Aorta (tissue), 5 donors: Measurements from ENCODE around the gene ZNF529. TPM values are rescaled to one million over a fixed set of nuclear protein-coding genes. Genes with fewer than 3 reads are reported as not detected.

Source experiments
- ATAC-seq: fragments of 200-7000 bp; cut with Tn5 transposase; one replicate; pipeline ENCODE4 v1.9.1; 2022; ENCODE audit warnings: moderate library complexity; ENCODE audit not compliant: low FRiP score
- DNase-seq, 2 donors: peaks; one replicate each; pipeline ENCODE4 v3.0.0-alpha.2; 2020
- H3K27ac ChIP-seq, 2 donors: one replicate each; pipeline ENCODE4 v1.5.1; 2013; ENCODE audit warnings: low read length in 2 of 2, mild to moderate bottlenecking in 2 of 2, moderate library complexity in 2 of 2, control low read depth in 1 of 2, inconsistent platforms in 1 of 2, low read depth in 1 of 2
- H3K27me3 ChIP-seq, 2 donors: one replicate each; pipeline ENCODE4 v1.6.1; 2013; ENCODE audit warnings: control low read depth in 1 of 2, low read length in 1 of 2, mild to moderate bottlenecking in 1 of 2, moderate library complexity in 1 of 2; ENCODE audit not compliant: insufficient read depth in 2 of 2, control insufficient read depth in 1 of 2
- H3K36me3 ChIP-seq, 2 donors: one replicate each; pipeline ENCODE4 v1.6.1; 2013; ENCODE audit warnings: control low read depth in 1 of 2, low read length in 1 of 2, mild to moderate bottlenecking in 1 of 2; ENCODE audit not compliant: insufficient read depth in 2 of 2, control insufficient read depth in 1 of 2
- H3K4me1 ChIP-seq, 2 donors: one replicate each; pipeline ENCODE4 v1.6.1; 2013; ENCODE audit warnings: low read length in 2 of 2, control low read depth in 1 of 2, mild to moderate bottlenecking in 1 of 2, moderate library complexity in 1 of 2; ENCODE audit not compliant: insufficient read depth in 2 of 2, control insufficient read depth in 1 of 2
- H3K4me3 ChIP-seq, 2 donors: one replicate each; pipeline ENCODE4 v1.5.1; 2013; ENCODE audit warnings: low read length in 2 of 2, control low read depth in 1 of 2, mild to moderate bottlenecking in 1 of 2
- H3K9me3 ChIP-seq: one replicate; pipeline ENCODE4 v1.6.1; 2013; ENCODE audit warnings: mild to moderate bottlenecking, low read length; ENCODE audit not compliant: control insufficient read depth
- WGBS, 2 donors: extraction: QIAGEN DNeasy Blood & Tissue Kit; methylation state at CpG; one replicate each; pipeline ENCODE4 v1.1.7; 2013; 5-methylcytosine and 5-hydroxymethylcytosine counted together
- intact Hi-C, 2 donors: fragments of 100-400 bp; cut with DNase I; formaldehyde crosslinking; loops; one replicate each; pipeline versions ENCODE4 v1.14.2 to v1.15.0; 2022
- polyA plus RNA-seq, 2 donors: library from polyadenylated mRNA; stranded (reverse); fragments of 200-250 nt; gene quantifications; one replicate each; pipeline ENCODE4 v1.2.3, GENCODE V29; 2013
- total RNA-seq, 2 donors: library from RNA; stranded (reverse); fragmentation: NEBNext Ultra II Directional; extraction: Animal tissue kit (Norgen Biotek cat#: 25700); gene quantifications; one replicate each; pipeline ENCODE4 v1.2.1, GENCODE V29; 2021
- donor health status: healthy with polysubstance abuse.
- donor health status: Bipolar disorder and iron deficiency.
- donor health status: DM: no; HTN: no; CAD: no.
- donor health status: DM: no; HTN: no; CAD: no.
- donor health status: DM: yes; HTN: yes; CAD: no.

ZNF529 gene
- total and polyA plus RNA-seq, 4 donors = 3.4 to 17.5 (median 8.1) TPM

GRCh38 chr19:36527341-36527740, 45.8 kb downstream of the ZNF529 start:
- Histone ChIP-seq H3K27ac (no peak overlapping the region), H3K27me3 (no peaks in the 10 kb centered on the region), H3K4me1 (peaks cover 0 to 5% of the 10 kb centered on the region in 2 donors), H3K36me3 (peaks cover 2 to 11% of the 10 kb centered on the region in 2 donors), H3K9me3 (peaks cover 5% of the 10 kb centered on the region), H3K4me3 (peak overlapping the region; percentile 4 to 89)
- DNase-seq = no peak
- 3 to 4% methylated on average over 5 of the region's 5 CpGs for WGBS, 2 donors
- intact Hi-C loops = loop anchor here in 1 of 2 donors (5.0 kb wide), 1 partner anchor 320 kb away; no protein-coding TSS in a partner anchor
- ATAC-seq = no peak

- DNase-seq (no peak), ATAC-seq (no peak)
- H3K36me3 ChIP-seq = peaks cover 2 to 11% of the 10 kb centered on the region in 2 donors
- peaks cover 0 to 5% of the 10 kb centered on the region in 2 donors for H3K4me1 ChIP-seq
- H3K9me3 ChIP-seq = peaks cover 10% of the 10 kb centered on the region
- no peaks in the 10 kb centered on the region for H3K27me3 ChIP-seq
- no peak overlapping the region for H3K27ac ChIP-seq
- intact Hi-C loops = loop anchor here in 1 of 2 donors (5.0 kb wide), 1 partner anchor 321 kb away; no protein-coding TSS in a partner anchor
- H3K4me3 ChIP-seq = no peak overlapping the region
- WGBS, 2 donors = 75 to 82% methylated on average over 5 of the region's 5 CpGs
Measured at GRCh38 chr19:36526581-36526980, 46.5 kb downstream of the ZNF529 start.

DNA sequence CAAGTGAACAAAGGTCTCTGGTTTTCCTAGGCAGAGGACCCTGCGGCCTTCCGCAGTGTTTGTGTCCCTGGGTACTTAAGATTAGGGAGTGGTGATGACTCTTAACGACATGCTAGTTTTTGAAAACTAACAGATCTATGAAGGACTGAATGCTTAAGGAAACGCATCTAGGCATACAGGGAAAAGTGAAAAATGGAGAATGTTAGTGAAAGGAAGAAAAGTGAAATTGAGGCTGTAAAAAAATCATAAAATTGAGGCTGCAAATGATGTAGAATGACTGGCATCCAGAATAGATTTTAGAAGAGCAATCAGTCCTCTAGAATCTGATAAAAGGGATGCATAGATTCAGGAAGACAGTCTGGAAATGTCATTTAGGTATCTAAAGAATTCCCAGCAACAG, 48.5 kb downstream of the ZNF529 start:
- Histone ChIP-seq H3K36me3 (peaks cover 2 to 11% of the 10 kb centered on the region in 2 donors), H3K9me3 (peaks cover 16% of the 10 kb centered on the region), H3K27me3 (no peaks in the 10 kb centered on the region), H3K4me1 (peaks cover 0 to 7% of the 10 kb centered on the region in 2 donors), H3K27ac (no peak overlapping the region), H3K4me3 (no peak overlapping the region)
- DNase-seq (no peak), ATAC-seq (no peak)
- intact Hi-C loops = loop anchor here in 1 of 2 donors (5.0 kb wide), 1 partner anchor 323 kb away; no protein-coding TSS in a partner anchor
- 97 to 98% methylated on average over 4 of the region's 4 CpGs for WGBS, 2 donors

DNA sequence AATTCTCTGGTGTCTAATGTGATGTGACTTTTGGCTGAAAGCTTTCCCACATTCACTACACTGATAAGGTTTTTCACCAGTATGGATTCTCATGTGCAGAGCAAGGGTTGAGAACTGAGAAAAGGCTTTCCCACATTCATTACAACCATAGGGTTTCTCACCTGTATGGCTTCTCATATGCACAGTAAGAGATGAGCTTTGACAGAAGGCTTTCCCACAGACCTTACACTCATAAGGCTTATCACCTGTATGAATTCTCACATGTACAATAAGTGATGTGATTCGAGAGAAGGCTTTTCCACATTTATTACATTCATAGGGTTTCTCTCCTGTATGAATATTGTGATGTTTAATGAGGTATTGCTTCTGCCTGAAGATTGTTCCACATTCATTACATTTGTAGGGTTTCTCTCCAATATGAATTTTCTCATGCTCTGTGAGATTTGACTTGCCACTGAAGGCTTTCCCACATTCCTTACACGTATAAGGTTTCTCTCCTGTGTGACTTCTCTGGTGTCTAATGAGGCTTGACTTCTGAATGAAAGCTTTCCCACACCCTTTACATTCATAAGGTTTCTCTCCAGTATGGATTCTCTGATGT, 59.0 kb downstream of the ZNF529 start:
- H3K9me3 ChIP-seq = peaks cover 25% of the 10 kb centered on the region
- no peaks in the 10 kb centered on the region for H3K4me1 ChIP-seq
- intact Hi-C loops = no loop called here
- DNase-seq = no peak
- no peaks in the 10 kb centered on the region for H3K27me3 ChIP-seq
- peak overlapping the region; percentile 14 to 16 for H3K4me3 ChIP-seq
- 96 to 99% methylated on average over 2 of the region's 2 CpGs for WGBS, 2 donors
- peaks cover 21 to 22% of the 10 kb centered on the region in 2 donors for H3K36me3 ChIP-seq
- no peak overlapping the region for H3K27ac ChIP-seq
- no peak for ATAC-seq

GRCh38 chr19:36508325-36508724, 64.8 kb downstream of the ZNF529 start:
- DNase-seq (no peak), ATAC-seq (no peak)
- H3K36me3 ChIP-seq = no peaks in the 10 kb centered on the region
- WGBS, 2 donors = 89 to 93% methylated on average over 3 of the region's 3 CpGs
- H3K27me3 ChIP-seq = no peaks in the 10 kb centered on the region
- no peak overlapping the region for H3K27ac ChIP-seq
- peaks cover 14% of the 10 kb centered on the region for H3K9me3 ChIP-seq
- intact Hi-C loops = no loop called here
- H3K4me1 ChIP-seq = no peaks in the 10 kb centered on the region
- H3K4me3 ChIP-seq = no peak overlapping the region

- DNase-seq (no peak), ATAC-seq (no peak)
- WGBS, 2 donors = 93% methylated on average over 5 of the region's 5 CpGs
- no peak overlapping the region for H3K27ac ChIP-seq
- intact Hi-C loops = no loop called here
- H3K36me3 ChIP-seq = no peaks in the 10 kb centered on the region
- H3K9me3 ChIP-seq = peaks cover 16% of the 10 kb centered on the region
- H3K27me3 ChIP-seq = no peaks in the 10 kb centered on the region
- H3K4me3 ChIP-seq = no peak overlapping the region
- no peaks in the 10 kb centered on the region for H3K4me1 ChIP-seq
Measured at GRCh38 chr19:36501973-36502372, 71.1 kb downstream of the ZNF529 start.

DNA sequence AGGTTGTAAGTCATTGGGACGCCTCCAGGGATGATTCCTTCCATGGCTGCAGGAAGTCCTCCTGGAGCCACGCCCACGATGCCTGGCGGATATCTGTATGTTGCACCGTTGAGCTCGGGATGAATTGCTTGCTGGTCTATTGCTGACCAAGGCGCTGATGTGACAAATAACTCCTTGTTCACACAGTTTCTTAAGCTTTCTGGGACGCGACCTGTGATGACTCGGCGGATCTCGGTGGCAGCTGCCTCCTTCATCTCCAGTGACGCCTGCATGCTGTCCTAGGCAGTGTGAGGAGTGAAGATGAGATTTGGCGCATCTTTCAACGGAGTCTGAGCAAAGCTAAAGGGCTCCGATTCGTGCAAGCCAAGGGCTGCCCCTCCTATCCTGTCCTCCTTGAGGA, 76.1 kb downstream of the ZNF529 start:
- Histone ChIP-seq H3K9me3 (peaks cover 2% of the 10 kb centered on the region), H3K27me3 (no peaks in the 10 kb centered on the region), H3K36me3 (no peaks in the 10 kb centered on the region), H3K27ac (no peak overlapping the region), H3K4me1 (no peaks in the 10 kb centered on the region), H3K4me3 (no peak overlapping the region)
- DNase-seq (no peak), ATAC-seq (no peak)
- WGBS, 2 donors = 88 to 91% methylated on average over 17 of the region's 17 CpGs
- intact Hi-C loops = loop anchor here in 1 of 2 donors (10.0 kb wide), 1 partner anchor 282 kb away; the partner anchor contains the start of genes ZNF146 and ZNF565
